IMR-90 (cell line): ENCODE data around the gene EFCAB8. TPM values are rescaled to one million over a fixed set of nuclear protein-coding genes. Genes with fewer than 3 reads are reported as not detected.
"Not testable (repeated sequence)": the region's sequence is repeated elsewhere in the genome, so short reads cannot be mapped to it uniquely, and the experiment has no call there.

Source experiments
- ATAC-seq: fragments of 200-7000 bp; cut with Tn5 transposase; 2 replicates; pipeline ENCODE4 v1.9.1; 2020; ENCODE audit warnings: low read depth, mild to moderate bottlenecking, moderate library complexity
- BruUV-seq: library from RNA; stranded (reverse); fragments of 400-500 nt; replicated peaks from 2 replicates; lab custom pipeline; 2021; lab: Mats Ljungman, UMichigan
- CTCF ChIA-PET: fragments of 300-600 bp; formaldehyde crosslinking; extraction: SDS; loops from one replicate; lab custom pipeline; 2021; ENCODE audit warnings: antibody characterized with exemption; lab: Yijun Ruan, JAX
- POLR2A ChIA-PET: fragments of 300-600 bp; sonication (Branson Sonifier 250); formaldehyde crosslinking; loops from one replicate; lab custom pipeline; 2022; ENCODE audit warnings: antibody characterized with exemption; ENCODE audit not compliant: unreplicated experiment; lab: Charles Lee
- DNase-seq: peaks from one replicate; pipeline ENCODE4 v3.0.0; 2013
- H2AFZ ChIP-seq: replicated peaks from 2 replicates; pipeline ENCODE3; 2013; ENCODE audit warnings: low read length, mild to moderate bottlenecking; ENCODE audit not compliant: poor library complexity
- H2AK5ac ChIP-seq: 2 replicates; pipeline ENCODE4 v1.6.1; 2013; ENCODE audit warnings: low read depth, low read length, inconsistent platforms
- H2AK9ac ChIP-seq: replicated peaks from 2 replicates; pipeline ENCODE3; 2013; ENCODE audit warnings: mild to moderate bottlenecking, low read depth, low read length, moderate library complexity; ENCODE audit not compliant: poor library complexity
- H2BK120ac ChIP-seq: 2 replicates; pipeline ENCODE4 v1.6.1; 2013; ENCODE audit warnings: low read depth, low read length, inconsistent platforms
- H2BK15ac ChIP-seq: 3 replicates; pipeline ENCODE4 v1.6.1; 2013; ENCODE audit warnings: low read depth, low read length, inconsistent platforms
- H2BK20ac ChIP-seq: 2 replicates; pipeline ENCODE4 v1.6.1; 2013; ENCODE audit warnings: low read depth, mild to moderate bottlenecking, inconsistent platforms, low read length, moderate library complexity
- H2BK5ac ChIP-seq: 2 replicates; pipeline ENCODE4 v1.6.1; 2013; ENCODE audit warnings: mild to moderate bottlenecking, low read depth, low read length, inconsistent platforms; ENCODE audit not compliant: poor library complexity, severe bottlenecking
- H3K14ac ChIP-seq: replicated peaks from 2 replicates; pipeline ENCODE4 v1.6.1; 2013; ENCODE audit warnings: low read depth, low read length, inconsistent platforms
- H3K18ac ChIP-seq: 2 replicates; pipeline ENCODE4 v1.6.1; 2013; ENCODE audit warnings: low read depth, low read length, control low read depth
- H3K23ac ChIP-seq: 2 replicates; pipeline ENCODE4 v1.6.1; 2013; ENCODE audit warnings: low read depth, low read length, inconsistent platforms
- H3K27ac ChIP-seq: 2 replicates; pipeline ENCODE4 v1.5.1; 2013; ENCODE audit warnings: mild to moderate bottlenecking, control low read depth, low read length; ENCODE audit not compliant: insufficient read depth
- H3K27me3 ChIP-seq: 2 replicates; pipeline ENCODE4 v1.6.1; 2013; ENCODE audit warnings: low read length; ENCODE audit not compliant: control insufficient read depth, insufficient read depth
- H3K36me3 ChIP-seq: 2 replicates; pipeline ENCODE4 v1.6.1; 2013; ENCODE audit warnings: low read length, mixed read lengths; ENCODE audit not compliant: control insufficient read depth, insufficient read depth
- H3K4ac ChIP-seq: 2 replicates; pipeline ENCODE4 v1.6.1; 2013; ENCODE audit warnings: low read depth, low read length, inconsistent platforms
- H3K4me1 ChIP-seq: 2 replicates; pipeline ENCODE4 v1.6.1; 2013; ENCODE audit warnings: low read length, mixed read lengths; ENCODE audit not compliant: control insufficient read depth, insufficient read depth
- H3K4me2 ChIP-seq: 2 replicates; pipeline ENCODE4 v1.6.1; 2013; ENCODE audit warnings: low read depth, mild to moderate bottlenecking, control low read depth, low read length, moderate library complexity
- H3K4me3 ChIP-seq: 2 replicates; pipeline ENCODE4 v1.5.1; 2013; ENCODE audit warnings: low read depth, mild to moderate bottlenecking, control low read depth, low read length, moderate library complexity; ENCODE audit not compliant: insufficient read depth
- H3K56ac ChIP-seq: 2 replicates; pipeline ENCODE4 v1.6.1; 2013; ENCODE audit warnings: low read length, inconsistent platforms; ENCODE audit not compliant: insufficient read depth; ENCODE audit errors: extremely low read depth
- H3K79me1 ChIP-seq, 2 experiments: 2 replicates each; pipeline ENCODE4 v1.6.1; 2013; ENCODE audit warnings: low read length in 2 of 2, inconsistent platforms in 1 of 2, low read depth in 1 of 2
- H3K9ac ChIP-seq: 2 replicates; pipeline ENCODE4 v1.6.1; 2013; ENCODE audit warnings: low read depth, low read length, control low read depth
- H3K9me1 ChIP-seq: 2 replicates; pipeline ENCODE4 v1.6.1; 2013; ENCODE audit warnings: low read length, inconsistent platforms; ENCODE audit not compliant: insufficient read depth
- H3K9me3 ChIP-seq: 2 replicates; pipeline ENCODE4 v1.6.1; 2013; ENCODE audit warnings: low read length; ENCODE audit not compliant: control insufficient read depth, insufficient read depth
- H4K20me1 ChIP-seq: 2 replicates; pipeline ENCODE4 v1.6.1; 2013; ENCODE audit warnings: low read length, inconsistent platforms; ENCODE audit not compliant: insufficient read depth
- H4K5ac ChIP-seq: 2 replicates; pipeline ENCODE4 v1.6.1; 2013; ENCODE audit warnings: mild to moderate bottlenecking, low read depth, low read length, control low read depth
- H4K8ac ChIP-seq, 2 experiments: 2 replicates each; pipeline ENCODE4 v1.6.1; 2013; ENCODE audit warnings: low read depth in 2 of 2, low read length in 2 of 2, control low read depth in 1 of 2, inconsistent platforms in 1 of 2
- H4K91ac ChIP-seq: 2 replicates; pipeline ENCODE4 v1.6.1; 2013; ENCODE audit warnings: low read depth, low read length, inconsistent platforms; ENCODE audit not compliant: insufficient read depth
- BHLHE40 ChIP-seq: fragments of 150-350 bp; IDR thresholded peaks from 2 replicates; pipeline ENCODE4 v1.6.1; 2016; ENCODE audit warnings: mild to moderate bottlenecking, low read depth, low read length
- CEBPB ChIP-seq: IDR thresholded peaks from 2 replicates; pipeline ENCODE4 v1.6.1; 2012; ENCODE audit warnings: low read depth, low read length, improper control_type of control experiment
- CHD1 ChIP-seq: IDR thresholded peaks from 2 replicates; pipeline ENCODE4 v1.6.1; 2012; ENCODE audit warnings: low read depth, low read length, improper control_type of control experiment
- FOS ChIP-seq: fragments of 150-350 bp; IDR thresholded peaks from 2 replicates; pipeline ENCODE4 v1.6.1; 2016; ENCODE audit warnings: low read depth, low read length
- MAFK ChIP-seq: IDR thresholded peaks from 2 replicates; pipeline ENCODE4 v1.6.1; 2012; ENCODE audit warnings: low read depth, low read length, improper control_type of control experiment
- MXI1 ChIP-seq: IDR thresholded peaks from 2 replicates; pipeline ENCODE4 v1.6.1; 2012; ENCODE audit warnings: low read depth, mild to moderate bottlenecking, low read length, moderate library complexity, borderline replicate concordance
- NFE2L2 ChIP-seq: fragments of 150-350 bp; IDR thresholded peaks from 2 replicates; pipeline ENCODE4 v1.6.1; 2016; ENCODE audit warnings: low read depth, mild to moderate bottlenecking, low read length
- RAD21 ChIP-seq: IDR thresholded peaks from 2 replicates; pipeline ENCODE4 v1.6.1; 2012; ENCODE audit warnings: low read length, improper control_type of control experiment
- RFX5 ChIP-seq: IDR thresholded peaks from 2 replicates; pipeline ENCODE4 v1.8.0; 2012; ENCODE audit warnings: low read depth, mild to moderate bottlenecking, low read length, moderate library complexity
- WGBS, 2 experiments: methylation state at CpG; one replicate each; pipeline versions ENCODE4 v1.1.5 to v1.1.7; 2013; ENCODE audit warnings: missing lambda C conversion rate in 2 of 2; ENCODE audit not compliant: insufficient read length in 1 of 2; ENCODE audit errors: extremely low coverage in 2 of 2; 5-methylcytosine and 5-hydroxymethylcytosine counted together
- dilution Hi-C: fragments of 300-500 bp; cut with HindIII; formaldehyde crosslinking; loops from one replicate; pipeline ENCODE4 v1.14.3; 2018; ENCODE audit warnings: low sequenced_read_pairs; ENCODE audit not compliant: unreplicated experiment
- in situ Hi-C: fragments of 300-500 bp; cut with MboI; formaldehyde crosslinking; loops from 3 replicates; pipeline ENCODE4 v1.14.3; 2019; ENCODE audit warnings: low sequenced_read_pairs, inconsistent platforms, mixed read lengths
- intact Hi-C: fragments of 100-400 bp; cut with micrococcal nuclease; formaldehyde crosslinking; loops from 2 replicates; pipeline ENCODE4 v1.10.0; 2022
- polyA plus RNA-seq, 3 experiments: library from polyadenylated mRNA; depleted of rRNA; stranded (reverse); fragments of >200 nt; gene quantifications; 2 replicates each; pipeline ENCODE4 v1.2.3, GENCODE V29; 2012; ENCODE audit warnings: low replicate concordance in 1 of 3
- total RNA-seq: library from RNA; depleted of rRNA; stranded (reverse); fragments of >200 nt; gene quantifications from 2 replicates; pipeline ENCODE4 v1.2.3, GENCODE V29; 2012
- TF ChIP-seq, protein P1 (sequence below): fragments of 150-350 bp; IDR thresholded peaks from 2 replicates; pipeline ENCODE4 v1.6.1; 2016; ENCODE audit warnings: low read depth, mild to moderate bottlenecking, low read length, moderate library complexity, borderline replicate concordance

Gene EFCAB8
- total and polyA plus RNA-seq, 2 of the 4 experiments (the other 2 are of a cell fraction): not detected

- H2AFZ ChIP-seq: no peak overlapping the region
- H3K4me3 ChIP-seq: no peak overlapping the region
- H3K18ac ChIP-seq: no peak overlapping the region
- no peak overlapping the region for H3K56ac ChIP-seq
- no peaks in the 10 kb centered on the region for H3K36me3 ChIP-seq
- H4K91ac ChIP-seq: no peak overlapping the region
- no peak overlapping the region for H2BK120ac ChIP-seq
- intact Hi-C loops: no loop called here
- ATAC-seq: no peak
- in situ Hi-C loops: no loop called here
- TF ChIP-seq RFX5: no peak
- TF ChIP-seq MXI1: no peak
- TF ChIP-seq, protein P1, sequence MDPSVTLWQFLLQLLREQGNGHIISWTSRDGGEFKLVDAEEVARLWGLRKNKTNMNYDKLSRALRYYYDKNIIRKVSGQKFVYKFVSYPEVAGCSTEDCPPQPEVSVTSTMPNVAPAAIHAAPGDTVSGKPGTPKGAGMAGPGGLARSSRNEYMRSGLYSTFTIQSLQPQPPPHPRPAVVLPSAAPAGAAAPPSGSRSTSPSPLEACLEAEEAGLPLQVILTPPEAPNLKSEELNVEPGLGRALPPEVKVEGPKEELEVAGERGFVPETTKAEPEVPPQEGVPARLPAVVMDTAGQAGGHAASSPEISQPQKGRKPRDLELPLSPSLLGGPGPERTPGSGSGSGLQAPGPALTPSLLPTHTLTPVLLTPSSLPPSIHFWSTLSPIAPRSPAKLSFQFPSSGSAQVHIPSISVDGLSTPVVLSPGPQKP: no peak
- TF ChIP-seq CEBPB: no peak
- no peak for TF ChIP-seq CHD1
- TF ChIP-seq FOS: no peak
- TF ChIP-seq NFE2L2: no peak
- no peak for TF ChIP-seq MAFK
- TF ChIP-seq BHLHE40: no peak
- no peak for TF ChIP-seq RAD21
- H3K23ac ChIP-seq: no peak overlapping the region
- no peak overlapping the region for H4K5ac ChIP-seq
- H3K4ac ChIP-seq: no peak overlapping the region
- no peak overlapping the region for H3K4me2 ChIP-seq
- no peak overlapping the region for H2BK15ac ChIP-seq
- DNase-seq: no peak
- ChIA-PET CTCF (interaction anchor here (0.6 kb wide), 1 partner anchor 91 kb away, joined by 3 read pairs; no protein-coding TSS in a partner anchor), POLR2A (no interaction called here)
- no peak overlapping the region for H4K8ac ChIP-seq
- H2BK20ac ChIP-seq: no peak overlapping the region
- BruUV-seq: no TSS peak
- no peak overlapping the region for H2AK9ac ChIP-seq
- H3K9me3 ChIP-seq: no peaks in the 10 kb centered on the region
- H3K79me1 ChIP-seq: no peaks in the 10 kb centered on the region
- H3K9ac ChIP-seq: no peak overlapping the region
- dilution Hi-C loops: no loop called here
- no peak overlapping the region for H2AK5ac ChIP-seq
- WGBS, 2 experiments: no CpG with 5 or more reads among the region's 2 CpGs
- H3K27ac ChIP-seq: no peak overlapping the region
- no peak overlapping the region for H3K14ac ChIP-seq
- no peak overlapping the region for H2BK5ac ChIP-seq
- no peaks in the 10 kb centered on the region for H3K27me3 ChIP-seq
- H3K9me1 ChIP-seq: peaks cover 5% of the 10 kb centered on the region; the same call in 1 of the 2 replicates
- no peaks in the 10 kb centered on the region for H3K4me1 ChIP-seq
- H4K20me1 ChIP-seq: no peaks in the 10 kb centered on the region
Measured at GRCh38 chr20:32869562-32869961, 10.8 kb downstream of the EFCAB8 start.

GRCh38 chr20:32870526-32870925 is 11.8 kb downstream of the EFCAB8 start:
- H3K27ac ChIP-seq, H3K23ac ChIP-seq, H2BK5ac ChIP-seq, H2AK5ac ChIP-seq, H3K36me3 ChIP-seq, H4K8ac ChIP-seq, H3K79me1 ChIP-seq, POLR2A ChIA-PET, dilution Hi-C loops, H3K56ac ChIP-seq, H2AK9ac ChIP-seq, H3K4me3 ChIP-seq, H4K5ac ChIP-seq, H3K9ac ChIP-seq, DNase-seq, H3K18ac ChIP-seq, H3K4ac ChIP-seq, H3K9me3 ChIP-seq, H2BK15ac ChIP-seq, BruUV-seq, H3K4me1 ChIP-seq, CTCF ChIA-PET, H3K9me1 ChIP-seq, H2AFZ ChIP-seq, H4K20me1 ChIP-seq, H3K4me2 ChIP-seq, intact Hi-C loops, ATAC-seq, H3K14ac ChIP-seq, H4K91ac ChIP-seq, H3K27me3 ChIP-seq, in situ Hi-C loops, H2BK20ac ChIP-seq, H2BK120ac ChIP-seq: not testable (repeated sequence)
- WGBS, 2 experiments: no CpG with 5 or more reads among the region's 3 CpGs
